Left forelimb (tissue), 1 donor: ENCODE data around the gene PMEPA1.
"Not testable (repeated sequence)": the region's sequence is repeated elsewhere in the genome, so short reads cannot be mapped to it uniquely, and the experiment has no call there.

Experiments
- DNase-seq: peaks from one replicate; pipeline ENCODE4 v3.0.0-alpha.2; 2018; ENCODE audit warnings: low spot score

The PMEPA1 gene

DNA sequence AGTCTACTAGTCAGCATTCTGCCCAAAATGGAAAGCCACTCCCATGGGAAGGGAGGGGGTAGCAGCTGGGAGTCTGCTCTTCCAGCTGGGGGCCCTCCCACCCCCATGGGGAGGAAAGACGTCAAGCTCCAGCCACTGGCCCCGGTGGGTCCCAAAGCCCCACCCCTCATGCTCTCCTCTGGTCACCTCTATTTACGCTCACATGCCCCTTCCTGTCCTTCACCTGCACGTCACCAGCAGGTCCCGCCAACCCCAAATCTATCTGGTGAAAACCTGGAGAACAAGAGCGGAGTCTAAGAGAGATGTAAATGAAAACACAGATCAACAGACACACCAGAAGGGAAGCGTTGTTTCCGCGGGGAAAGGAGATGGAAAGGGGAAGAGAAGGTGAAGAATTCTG, 59.5 kb downstream of the PMEPA1 start:
- DNase-seq, result peak; percentile 48

DNA sequence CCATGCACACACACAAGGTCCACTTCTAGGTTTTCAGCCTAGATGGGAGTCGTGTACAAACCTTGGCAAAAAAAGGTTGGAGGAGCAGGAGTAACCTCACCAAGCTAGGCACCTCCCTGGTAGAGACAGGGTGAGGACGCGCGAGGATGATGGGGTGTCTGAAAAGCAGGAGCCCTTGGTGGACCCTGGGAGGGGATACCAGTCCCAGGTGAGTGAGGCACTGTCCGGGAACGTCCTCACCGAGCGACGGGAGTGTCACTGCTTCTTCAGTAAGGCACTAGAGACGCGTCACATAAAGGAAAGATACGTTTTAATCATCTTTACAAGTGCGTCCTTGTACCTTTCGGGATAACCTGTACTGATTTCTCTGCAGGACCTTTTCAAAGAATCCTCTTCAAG, 60.2 kb downstream of the PMEPA1 start:
- DNase-seq, result peak; percentile 41

DNA sequence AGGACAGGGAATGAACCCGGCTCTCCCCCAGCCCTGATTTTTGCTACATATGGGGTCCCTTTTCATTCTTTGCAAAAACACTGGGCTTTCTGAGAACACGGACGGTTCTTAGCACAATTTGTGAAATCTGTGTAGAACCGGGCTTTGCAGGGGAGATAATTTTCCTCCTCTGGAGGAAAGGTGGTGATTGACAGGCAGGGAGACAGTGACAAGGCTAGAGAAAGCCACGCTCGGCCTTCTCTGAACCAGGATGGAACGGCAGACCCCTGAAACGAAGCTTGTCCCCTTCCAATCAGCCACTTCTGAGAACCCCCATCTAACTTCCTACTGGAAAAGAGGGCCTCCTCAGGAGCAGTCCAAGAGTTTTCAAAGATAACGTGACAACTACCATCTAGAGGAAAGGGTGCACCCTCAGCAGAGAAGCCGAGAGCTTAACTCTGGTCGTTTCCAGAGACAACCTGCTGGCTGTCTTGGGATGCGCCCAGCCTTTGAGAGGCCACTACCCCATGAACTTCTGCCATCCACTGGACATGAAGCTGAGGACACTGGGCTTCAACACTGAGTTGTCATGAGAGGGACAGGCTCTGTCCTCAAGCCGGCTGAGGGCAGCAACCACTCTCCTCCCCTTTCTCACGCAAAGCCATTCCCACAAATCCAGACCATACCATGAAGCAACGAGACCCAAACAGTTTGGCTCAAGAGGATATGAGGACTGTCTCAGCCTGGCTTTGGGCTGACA, 60.8 kb downstream of the PMEPA1 start:
- no peak for DNase-seq

DNA sequence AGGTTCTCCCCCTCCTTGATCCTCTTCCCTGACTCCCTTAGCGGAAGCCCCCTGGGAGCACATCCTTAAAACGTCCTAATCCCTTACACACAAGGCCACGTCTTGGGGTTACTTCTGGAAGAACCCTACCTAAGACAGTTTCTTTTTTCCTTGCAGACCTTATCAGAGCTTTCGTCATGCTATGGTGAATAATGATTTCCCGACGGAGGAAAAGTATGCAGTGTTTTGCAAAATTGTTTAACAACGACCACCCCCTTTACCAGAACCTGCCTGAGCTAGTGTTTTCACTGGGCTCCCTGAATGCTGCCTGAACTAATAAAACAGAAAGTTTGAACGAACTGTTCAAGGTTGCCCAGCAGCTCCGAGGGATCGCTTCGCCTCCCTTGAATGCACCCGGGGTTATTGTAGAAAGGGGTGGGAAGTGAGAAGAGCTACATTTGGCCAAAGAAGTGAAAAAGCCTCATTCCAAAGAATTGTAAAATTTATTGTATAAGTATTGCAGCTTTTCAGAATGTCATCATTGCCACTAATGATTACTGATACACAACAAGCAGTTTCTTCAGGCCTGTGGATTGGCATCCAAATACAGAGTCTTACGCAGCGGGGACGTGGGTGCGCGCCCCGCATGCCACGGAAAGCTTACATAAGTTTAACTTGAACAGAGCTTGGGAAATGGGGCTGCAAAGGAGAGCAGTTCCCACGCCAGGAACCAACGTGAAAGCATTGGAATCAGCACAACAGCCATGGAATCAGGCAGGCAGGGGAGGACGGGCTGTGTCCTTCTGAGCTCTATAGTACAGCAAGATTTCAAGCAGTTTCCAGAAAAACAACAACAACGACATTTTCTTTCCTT, 61.7 kb downstream of the PMEPA1 start:
- DNase-seq, result peak; percentile 18

DNA sequence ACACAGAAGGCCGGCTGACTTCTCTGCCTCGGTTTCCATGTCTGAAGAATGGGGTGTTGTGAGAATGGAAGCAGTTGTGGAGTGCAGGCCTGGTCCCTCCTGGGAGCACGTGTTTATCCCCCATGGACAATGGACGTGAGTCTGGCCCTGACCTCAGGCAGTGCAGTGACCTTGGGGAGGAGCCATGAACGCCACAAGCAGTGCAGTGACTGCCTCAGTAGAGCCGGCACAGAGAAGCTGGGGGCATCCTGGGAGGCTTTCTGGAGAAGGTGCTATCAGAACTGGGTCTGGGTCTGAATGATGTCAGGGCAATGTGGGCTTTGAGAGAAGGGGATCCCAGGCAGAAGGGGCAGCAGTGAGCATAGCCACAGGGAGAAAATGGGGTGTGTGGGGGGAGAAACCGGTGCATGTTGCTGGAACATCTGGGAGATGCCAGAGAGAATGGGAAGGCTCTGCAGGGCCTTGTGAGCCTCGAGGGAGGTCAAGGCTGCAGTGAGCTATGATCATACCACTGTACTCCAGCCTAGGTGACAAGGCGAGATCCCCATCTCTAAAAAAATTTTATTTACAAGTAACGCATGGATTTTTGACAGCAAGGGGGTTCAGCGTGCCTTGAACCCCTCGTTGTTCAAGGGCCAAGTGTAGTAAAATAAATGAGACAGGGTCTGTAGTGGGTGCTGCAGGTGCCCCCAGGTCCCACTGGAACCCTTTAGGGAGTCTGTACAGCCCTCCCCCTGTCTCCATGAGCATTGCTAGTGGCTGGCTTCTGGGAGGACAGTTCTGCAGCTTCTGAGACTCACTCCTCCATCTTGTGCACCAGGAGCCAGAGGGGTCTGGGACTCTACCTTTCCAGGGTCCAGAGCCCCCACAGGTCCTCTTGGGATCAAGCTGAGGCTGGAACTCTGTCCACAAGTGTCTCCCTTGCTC, 62.5 kb downstream of the PMEPA1 start:
- peak; percentile 38 for DNase-seq

DNA sequence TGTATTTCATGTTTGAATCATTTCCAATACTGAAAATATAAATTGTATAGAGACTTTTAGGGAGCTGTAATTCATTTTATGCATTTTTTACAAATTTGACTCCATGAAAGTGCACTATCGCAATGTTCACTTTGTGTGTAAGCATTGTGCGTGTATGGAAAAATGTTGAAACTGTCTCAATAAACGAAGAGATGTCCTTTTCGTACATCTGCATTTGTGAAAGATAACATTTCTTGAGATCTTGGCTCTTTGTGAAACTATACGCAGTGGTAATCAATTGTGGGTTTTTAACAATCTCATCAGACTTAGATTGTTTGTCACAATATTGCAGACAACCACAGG, 70.9 kb downstream of the PMEPA1 start:
- no peak for DNase-seq

DNA sequence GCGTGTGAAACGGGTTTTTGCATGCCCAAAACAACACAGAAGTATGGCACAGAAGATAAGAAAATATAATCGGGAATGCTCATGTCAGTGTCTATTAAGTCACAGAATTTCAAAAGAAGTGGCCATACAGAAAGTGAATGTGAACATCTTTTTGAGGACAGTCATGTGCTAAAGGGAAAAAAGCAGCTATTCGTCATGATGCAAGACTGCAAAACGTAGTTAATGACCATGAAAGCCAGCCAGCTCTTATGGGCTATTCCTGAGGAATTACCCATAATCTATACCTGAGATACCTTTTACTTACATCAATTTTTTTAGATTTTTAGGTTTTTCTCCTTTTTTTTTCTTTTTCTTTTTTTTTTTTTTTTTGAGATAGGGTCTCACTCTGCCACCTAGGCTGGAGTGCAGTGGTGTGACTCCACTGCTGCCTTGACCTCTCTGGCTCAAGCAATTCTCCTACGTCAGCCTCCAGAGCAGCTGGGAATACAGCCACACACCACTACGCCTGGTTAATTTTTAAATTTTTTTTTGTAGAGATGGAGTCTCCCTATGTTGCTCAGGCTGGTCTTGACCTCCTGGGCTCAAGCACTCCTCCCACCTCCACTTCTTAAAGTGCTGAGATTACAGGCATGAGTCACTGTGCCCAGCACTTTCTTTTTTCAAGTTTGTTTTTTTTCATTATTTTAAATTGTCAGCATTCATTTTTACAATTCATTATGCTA, 71.5 kb downstream of the PMEPA1 start:
- DNase-seq, result no peak

DNA sequence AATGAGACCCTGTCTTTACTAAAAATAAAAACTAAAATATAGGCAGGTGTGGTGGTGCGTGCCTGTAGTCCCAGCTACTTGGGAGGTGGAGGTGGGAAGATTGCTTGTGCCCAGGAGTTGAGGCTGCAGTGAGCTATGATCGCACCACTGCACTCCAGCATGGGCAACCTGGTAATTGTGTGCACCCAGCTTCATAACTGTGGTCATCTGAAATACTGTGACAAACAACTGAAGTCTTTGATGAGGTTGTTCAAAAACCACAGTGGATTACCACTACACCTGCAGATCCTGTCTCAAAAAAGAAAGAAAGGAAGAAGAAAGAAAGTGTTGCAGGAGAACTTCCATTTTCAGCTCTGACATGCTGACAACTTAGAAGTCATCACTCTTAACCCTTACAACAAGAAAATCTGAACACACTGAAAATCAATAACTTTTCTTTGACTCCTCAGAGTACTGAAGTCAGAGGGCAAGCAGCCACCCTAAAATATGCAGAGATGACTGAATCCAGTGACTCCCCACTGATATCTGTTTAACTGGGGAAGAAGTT, 75.8 kb downstream of the PMEPA1 start:
- DNase-seq, result no peak

DNA sequence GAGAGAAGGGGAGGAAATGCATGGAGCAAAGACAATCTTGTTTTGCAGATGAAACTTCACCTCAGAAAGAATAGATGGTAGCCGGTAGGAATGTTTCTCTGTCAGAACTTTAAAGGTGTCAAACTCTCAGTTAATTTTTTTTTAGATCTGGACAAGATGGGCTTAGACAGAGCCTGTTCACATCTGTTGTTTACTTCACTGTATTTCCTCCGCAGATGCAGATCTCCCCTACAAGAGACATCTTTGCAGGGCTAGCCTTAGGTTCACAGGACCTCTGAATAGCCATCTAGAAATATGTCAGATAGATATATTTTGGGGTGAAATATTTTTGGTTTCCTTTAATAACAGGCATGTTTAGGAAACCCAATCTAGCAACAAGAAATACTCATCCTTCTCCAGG, 77.5 kb downstream of the PMEPA1 start:
- DNase-seq, result no peak

DNA sequence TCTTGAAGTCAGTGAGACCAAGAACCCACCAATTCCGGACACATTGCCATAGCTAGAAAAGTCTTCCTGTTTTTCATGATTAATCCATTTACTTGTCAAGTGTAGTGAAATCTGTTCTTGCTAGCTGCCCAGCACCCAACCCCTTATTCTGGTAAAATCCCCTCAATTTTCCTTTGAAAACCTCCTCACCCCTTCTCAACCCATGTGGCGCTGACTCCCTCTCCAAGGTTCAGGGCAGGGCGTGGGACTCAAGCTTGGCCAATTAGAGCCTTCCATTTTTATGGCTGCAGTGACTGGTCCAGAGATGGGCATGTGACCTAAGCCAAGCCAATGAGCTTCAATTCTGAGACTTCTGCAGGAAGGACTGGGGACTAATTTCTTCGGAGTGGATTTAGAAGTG, 79.8 kb downstream of the PMEPA1 start:
- peak; percentile 17 for DNase-seq

DNA sequence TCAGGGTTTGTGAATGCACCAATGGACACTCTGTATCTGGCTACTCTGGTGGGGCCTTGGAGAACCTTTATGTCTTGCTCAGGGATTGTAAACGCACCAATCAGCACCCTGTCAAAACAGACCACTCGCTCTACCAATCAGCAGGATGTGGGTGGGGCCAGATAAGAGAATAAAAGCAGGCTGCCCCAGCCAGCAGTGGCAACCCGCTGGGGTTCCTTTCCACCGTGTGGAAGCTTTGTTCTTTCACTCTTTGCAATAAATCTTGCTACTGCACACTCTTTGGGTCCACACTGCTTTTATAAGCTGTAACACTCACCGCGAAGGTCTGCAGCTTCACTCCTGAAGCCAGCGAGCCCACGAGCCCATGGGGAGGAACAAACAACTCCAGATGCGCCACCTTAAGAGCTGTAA, 80.3 kb downstream of the PMEPA1 start:
- not testable (repeated sequence) for DNase-seq

DNA sequence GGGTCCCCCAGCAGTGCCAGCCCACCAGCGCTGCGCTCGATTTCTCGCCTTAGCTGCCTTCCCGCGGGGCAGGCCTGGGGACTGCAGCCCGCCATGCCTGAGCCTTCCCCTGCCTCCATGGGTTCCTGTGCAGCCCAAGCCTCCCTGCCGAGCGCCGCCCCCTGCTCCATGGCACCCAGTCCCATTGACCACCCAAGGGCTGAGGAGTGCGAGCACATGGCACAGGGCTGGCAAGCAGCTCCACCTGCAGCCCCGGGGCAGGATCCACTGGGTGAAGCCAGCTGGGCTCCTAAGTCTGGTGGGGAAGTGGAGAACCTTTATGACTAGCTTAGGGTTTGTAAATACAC, 80.9 kb downstream of the PMEPA1 start:
- peak; percentile 37 for DNase-seq

DNA sequence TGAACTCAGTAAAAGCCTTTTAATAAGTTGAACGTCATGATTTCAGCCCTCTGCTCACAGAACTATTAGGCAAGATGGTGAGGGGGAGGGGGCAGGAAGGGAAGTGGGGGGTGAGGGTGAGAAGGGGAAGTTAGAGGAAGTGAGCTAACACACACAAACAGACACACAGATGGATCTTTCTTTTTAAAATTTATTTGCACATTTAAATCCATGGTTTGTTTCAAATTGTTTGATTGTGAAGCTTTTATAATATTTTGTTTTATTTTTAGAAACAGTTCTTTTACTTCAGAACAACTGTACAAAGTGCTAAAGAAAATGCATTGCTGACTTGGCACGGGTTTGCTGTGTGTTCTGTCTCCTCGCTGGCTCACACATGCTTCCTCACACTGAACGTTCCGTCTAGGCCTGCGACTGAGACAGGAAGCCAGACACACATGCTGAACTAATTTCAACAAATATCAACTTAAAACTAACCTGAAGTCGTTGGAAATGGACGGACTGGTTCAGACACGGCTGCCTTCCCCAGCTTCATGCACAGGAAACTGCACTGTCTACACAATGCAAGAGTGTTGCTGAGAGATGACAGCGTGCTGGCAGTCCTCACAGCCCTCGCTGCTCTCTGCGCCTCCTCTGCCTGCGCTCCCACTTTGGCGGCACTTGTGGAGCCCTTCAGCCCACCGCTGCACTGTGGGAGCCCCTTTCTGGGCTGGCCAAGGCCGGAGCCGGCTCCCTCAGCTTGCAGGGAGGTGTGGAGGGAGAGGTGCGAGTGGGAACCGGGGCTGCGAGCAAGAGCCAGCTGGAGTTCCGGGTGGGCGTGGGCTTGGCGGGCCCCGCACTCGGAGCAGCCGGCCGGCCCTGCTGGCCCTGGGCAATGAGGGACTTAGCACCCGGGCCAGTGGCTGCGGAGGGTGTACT, 81.5 kb downstream of the PMEPA1 start:
- DNase-seq, result peak; percentile 71

DNA sequence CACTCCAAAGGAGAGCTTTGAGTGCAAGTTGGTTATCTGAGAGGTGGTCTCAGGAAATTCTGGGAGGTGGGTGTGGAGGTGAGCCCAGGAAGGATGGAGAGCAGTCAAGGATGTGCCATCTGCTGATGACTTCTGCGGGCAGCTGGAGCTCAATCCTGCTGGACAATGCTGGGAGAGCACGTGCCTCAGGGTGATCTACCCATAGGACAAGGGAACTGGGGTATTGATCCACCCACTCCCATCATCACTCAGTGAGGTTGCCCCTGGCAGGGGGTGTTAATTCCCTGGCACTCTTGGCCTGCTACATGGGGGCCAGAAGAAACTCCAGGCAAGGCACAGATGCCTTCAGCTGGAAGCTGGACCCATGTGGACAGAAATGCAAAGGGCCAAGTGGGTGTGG, 82.5 kb downstream of the PMEPA1 start:
- peak; percentile 51 for DNase-seq

DNA sequence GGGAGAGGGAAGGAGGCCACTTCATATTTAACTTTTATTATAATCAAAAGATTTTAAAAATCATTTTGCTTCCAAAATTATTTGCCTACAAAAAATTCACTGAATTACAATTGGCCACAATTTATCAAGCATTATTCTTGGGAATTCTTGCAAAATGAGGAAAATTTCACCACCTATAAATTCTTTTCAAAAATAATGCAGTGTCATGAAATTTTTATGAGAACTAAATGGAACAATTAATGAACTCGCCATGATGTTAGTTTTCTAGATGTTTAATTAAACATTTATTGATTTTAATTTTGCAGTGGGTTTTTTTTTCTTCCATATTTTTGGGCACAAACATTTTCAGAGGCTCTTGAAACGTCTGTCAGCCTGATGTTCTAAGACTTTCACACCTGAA, 83.8 kb downstream of the PMEPA1 start:
- no peak for DNase-seq

DNA sequence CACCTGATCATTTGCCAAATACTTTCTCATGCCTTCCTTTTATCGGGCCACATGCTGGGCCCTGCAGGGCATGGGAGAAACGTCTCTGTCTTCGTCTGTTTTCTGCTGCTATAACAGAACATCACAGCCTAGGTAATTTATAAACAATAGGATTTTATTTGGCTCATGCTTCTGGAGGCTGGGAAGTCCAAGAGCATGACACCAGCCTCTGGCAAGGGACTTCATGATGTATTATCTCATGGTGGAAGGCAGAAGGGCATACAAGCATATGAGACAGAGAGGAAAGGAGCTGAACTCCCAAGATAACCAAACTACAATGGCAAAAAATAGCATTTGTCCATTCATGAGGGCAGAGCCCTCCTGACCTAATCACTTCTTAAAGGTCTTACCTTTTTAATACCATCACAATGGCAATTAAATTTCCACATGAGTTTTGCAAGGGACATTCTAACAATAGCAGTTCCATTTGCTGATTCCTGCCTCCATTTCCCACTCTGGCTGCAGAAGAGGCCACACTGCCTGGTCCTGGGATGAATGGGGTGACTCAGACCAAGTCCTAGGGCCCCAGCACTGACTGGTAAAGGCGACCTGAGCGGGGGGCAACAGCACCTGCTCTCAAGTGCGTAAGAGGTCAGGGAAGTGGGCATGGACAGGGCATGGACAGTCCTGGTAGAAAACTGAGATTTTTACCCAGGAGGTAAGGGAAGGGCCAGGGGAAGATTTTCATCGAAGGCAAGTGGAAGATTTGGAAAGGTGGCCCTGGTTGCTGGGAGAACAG, 84.4 kb downstream of the PMEPA1 start:
- DNase-seq, result peak; percentile 38

DNA sequence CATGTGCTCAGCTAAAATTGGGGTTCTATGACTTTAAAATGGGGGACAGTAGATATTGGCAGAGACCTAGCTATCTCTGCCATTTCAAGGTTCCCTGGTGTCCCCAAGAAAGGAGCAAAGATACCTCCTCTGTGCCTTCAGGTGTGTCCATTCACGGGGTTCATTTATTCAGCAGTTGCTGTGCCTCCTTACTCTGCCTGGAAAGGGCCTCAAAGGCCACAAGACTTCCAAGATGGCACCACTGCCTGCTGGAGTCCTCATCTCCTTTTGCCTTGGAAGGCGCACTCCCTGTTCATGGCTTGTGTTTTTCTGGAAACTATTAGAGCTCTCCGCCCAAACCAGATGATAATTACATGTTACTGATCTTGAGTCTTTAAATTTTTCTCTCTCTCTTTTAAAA, 85.7 kb downstream of the PMEPA1 start:
- DNase-seq, result peak; percentile 20

DNA sequence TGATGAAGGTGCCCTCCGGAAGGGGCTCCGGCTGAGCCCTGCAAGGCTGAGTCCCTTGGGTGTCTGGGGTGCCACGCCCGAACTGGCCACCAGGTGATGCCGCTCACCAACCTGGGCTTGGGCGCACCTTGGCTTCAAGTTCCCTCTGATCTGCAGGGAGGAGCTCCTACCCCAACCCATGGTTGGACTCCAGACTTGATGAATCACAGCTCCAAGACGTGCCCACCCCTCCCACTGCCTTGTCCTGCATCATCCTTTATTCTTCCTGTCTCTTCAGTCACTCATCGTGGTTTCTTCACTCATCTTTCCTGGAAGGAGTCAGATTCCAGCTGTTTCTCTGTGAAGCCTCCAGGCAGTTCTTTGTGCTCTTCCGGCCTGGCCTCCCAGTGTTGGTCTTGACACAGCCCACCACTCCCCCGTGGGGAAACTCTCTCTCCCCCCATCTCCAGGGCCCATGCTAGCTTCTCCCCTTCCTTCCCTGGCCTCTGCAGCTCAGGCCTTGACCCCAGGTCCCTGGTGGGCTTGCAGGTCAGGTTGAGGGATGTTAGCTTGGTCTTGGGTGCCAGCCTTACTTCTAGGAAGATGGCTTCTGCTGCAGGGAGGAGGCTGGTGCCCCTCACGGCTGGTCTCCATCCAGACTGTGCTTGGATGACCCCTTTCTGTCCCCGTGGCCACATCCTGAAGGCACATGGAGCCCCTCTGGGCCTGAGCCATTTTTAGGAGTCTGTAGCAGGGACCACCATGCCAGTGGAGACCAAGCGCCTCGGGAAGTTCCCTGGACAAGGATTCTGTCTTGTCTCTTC, 87.0 kb downstream of the PMEPA1 start:
- DNase-seq, result peak; percentile 57

DNA sequence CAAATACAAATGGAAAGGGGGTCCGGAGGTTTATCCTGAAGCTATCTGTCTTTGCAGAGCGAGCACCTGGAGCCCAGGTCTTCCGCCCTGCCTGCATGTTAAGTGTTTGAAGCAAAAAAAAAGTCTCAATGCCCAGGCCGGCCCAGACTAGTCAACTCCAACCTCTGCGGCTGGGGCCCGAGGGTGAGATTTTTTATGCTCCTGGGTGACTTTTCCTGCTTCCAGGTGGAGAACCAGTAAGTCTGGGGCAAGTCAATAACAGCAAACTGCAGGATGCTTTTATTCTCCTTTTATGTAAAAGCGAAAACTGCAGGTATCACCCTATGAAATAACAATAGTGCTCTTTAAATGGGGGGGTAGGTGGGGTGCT, 87.6 kb downstream of the PMEPA1 start:
- peak; percentile 38 for DNase-seq
